Breast epithelium (tissue), 3 donors: ENCODE results near the gene ARHGAP20.

Experiments
- POLR2A ChIP-seq: fragments of 450-650 bp; IDR thresholded peaks from one replicate; pipeline ENCODE4 v1.6.1; 2016; ENCODE audit warnings: antibody characterized with exemption, mild to moderate bottlenecking, moderate library complexity
- POLR2AphosphoS5 ChIP-seq, 3 donors: sonication (generic); formaldehyde crosslinking; IDR thresholded peaks; one replicate each; pipeline ENCODE4 v1.6.1; 2017; ENCODE audit warnings: antibody characterized with exemption in 3 of 3
- TF ChIP-seq, protein P1 (sequence below), 3 donors: fragments of 450-650 bp; IDR thresholded peaks; one replicate each; pipeline ENCODE4 v1.5.1; 2016 to 2017; ENCODE audit warnings: antibody characterized with exemption in 3 of 3, mild to moderate bottlenecking in 3 of 3, moderate library complexity in 3 of 3

DNA sequence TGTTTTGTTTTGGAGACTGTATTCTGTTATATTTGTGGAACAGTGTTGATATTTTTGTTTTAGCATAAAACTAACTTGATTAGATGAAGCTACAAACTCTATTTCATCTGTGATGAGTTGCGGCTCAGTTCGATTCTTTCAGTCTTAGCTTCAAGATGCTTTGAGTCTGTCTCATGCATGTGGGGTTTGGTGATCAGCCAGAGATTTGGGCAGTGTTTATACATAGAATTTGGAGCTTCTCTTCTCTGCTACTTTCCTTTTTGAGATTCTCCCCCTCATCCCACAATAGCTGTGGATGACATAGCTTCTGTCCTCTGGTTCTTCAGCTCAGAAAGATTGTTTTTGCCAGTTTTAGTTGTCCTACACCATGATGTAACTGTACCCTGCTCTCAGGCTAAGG lies 90.4 kb downstream of the ARHGAP20 start:
- no peak for TF ChIP-seq POLR2AphosphoS5 (IDR thresholded peaks at IDR 0.05)
- no peak for TF ChIP-seq POLR2A
- TF ChIP-seq, protein P1, sequence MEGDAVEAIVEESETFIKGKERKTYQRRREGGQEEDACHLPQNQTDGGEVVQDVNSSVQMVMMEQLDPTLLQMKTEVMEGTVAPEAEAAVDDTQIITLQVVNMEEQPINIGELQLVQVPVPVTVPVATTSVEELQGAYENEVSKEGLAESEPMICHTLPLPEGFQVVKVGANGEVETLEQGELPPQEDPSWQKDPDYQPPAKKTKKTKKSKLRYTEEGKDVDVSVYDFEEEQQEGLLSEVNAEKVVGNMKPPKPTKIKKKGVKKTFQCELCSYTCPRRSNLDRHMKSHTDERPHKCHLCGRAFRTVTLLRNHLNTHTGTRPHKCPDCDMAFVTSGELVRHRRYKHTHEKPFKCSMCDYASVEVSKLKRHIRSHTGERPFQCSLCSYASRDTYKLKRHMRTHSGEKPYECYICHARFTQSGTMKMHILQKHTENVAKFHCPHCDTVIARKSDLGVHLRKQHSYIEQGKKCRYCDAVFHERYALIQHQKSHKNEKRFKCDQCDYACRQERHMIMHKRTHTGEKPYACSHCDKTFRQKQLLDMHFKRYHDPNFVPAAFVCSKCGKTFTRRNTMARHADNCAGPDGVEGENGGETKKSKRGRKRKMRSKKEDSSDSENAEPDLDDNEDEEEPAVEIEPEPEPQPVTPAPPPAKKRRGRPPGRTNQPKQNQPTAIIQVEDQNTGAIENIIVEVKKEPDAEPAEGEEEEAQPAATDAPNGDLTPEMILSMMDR (IDR thresholded peaks at IDR 0.05), result no peak
